Right lobe of liver (tissue), 6 donors: ENCODE measurements around the gene HS6ST3. TPM values are rescaled to one million over a fixed set of nuclear protein-coding genes. Genes with fewer than 3 reads are reported as not detected.

Experiments used
- ATAC-seq, 4 donors: fragments of 200-7000 bp; cut with Tn5 transposase; one replicate each; pipeline ENCODE4 v1.9.1; 2020; ENCODE audit warnings: mild to moderate bottlenecking in 4 of 4, moderate library complexity in 4 of 4
- DNase-seq, 3 donors: peaks; one replicate each; pipeline ENCODE4 v3.0.0-alpha.2; 2020
- H3K27ac ChIP-seq, 3 donors: fragments of 200-600 bp; one replicate each; pipeline ENCODE4 v1.8.0; 2022
- H3K27me3 ChIP-seq, 2 donors: fragments of 200-600 bp; one replicate each; pipeline ENCODE4 v1.8.0; 2022
- H3K36me3 ChIP-seq, 4 donors: fragments of 200-600 bp; sonication (generic) in 1 of 4; one replicate each; pipeline versions ENCODE4 v1.5.1 to v1.8.0; 2017 to 2022; ENCODE audit warnings: control low read depth in 1 of 4
- H3K4me1 ChIP-seq, 4 donors: fragments of 200-600 bp; sonication (generic) in 1 of 4; one replicate each; pipeline versions ENCODE4 v1.5.1 to v1.8.0; 2017 to 2022; ENCODE audit warnings: control low read depth in 1 of 4
- H3K4me3 ChIP-seq, 3 donors: fragments of 200-600 bp; one replicate each; pipeline ENCODE4 v1.8.0; 2022
- H3K9me3 ChIP-seq, 4 donors: fragments of 200-600 bp; sonication (generic) in 1 of 4; one replicate each; pipeline versions ENCODE4 v1.5.1 to v1.8.0; 2017 to 2022; ENCODE audit warnings: control low read depth in 1 of 4
- POLR2A ChIP-seq: fragments of 450-650 bp; IDR thresholded peaks from one replicate; pipeline ENCODE4 v1.6.1; 2017; ENCODE audit warnings: antibody characterized with exemption, mild to moderate bottlenecking
- WGBS: methylation state at CpG from one replicate; pipeline ENCODE4 v1.1.6; 2018; ENCODE audit warnings: low coverage, low lambda C conversion rate; ENCODE audit not compliant: insufficient coverage; ENCODE audit errors: missing lambda C conversion rate; 5-methylcytosine and 5-hydroxymethylcytosine counted together
- intact Hi-C, 2 donors: fragments of 100-400 bp; cut with DNase I; formaldehyde crosslinking; loops; one replicate each; pipeline versions ENCODE4 v1.11.2 to v1.14.1; 2022
- total RNA-seq, 6 experiments: library from RNA; depleted of rRNA in 2 of 6; stranded (reverse); fragments of >200 nt in 2 of 6; fragmentation: NEBNext Ultra II Directional in 3 of 6; extraction: Animal tissue kit (Norgen Biotek cat#: 25700) in 3 of 6; gene quantifications; one replicate each; pipeline versions ENCODE4 v1.1.0 to v1.2.4, GENCODE V29; 2016 to 2023
- TF ChIP-seq, protein P1 (sequence below), 4 donors: fragments of 200-600 bp in 3 of 4; fragments of 450-650 bp in 1 of 4; IDR thresholded peaks; one replicate each; pipeline versions ENCODE4 v1.5.1 to v1.8.0; 2016 to 2022; ENCODE audit warnings: antibody characterized with exemption in 4 of 4, mild to moderate bottlenecking in 2 of 4
- donor health status: DM: no; HTN: yes; CAD: no.
- donor health status: DM: no; HTN: no; CAD: no.
- donor health status: DM: no; HTN: no; CAD: no.
- donor health status: DM: no; HTN: yes; CAD: no.
- donor health status: DM: no; HTN: yes; CAD: no.

The HS6ST3 gene
- total RNA-seq, 6 experiments from 2014 or later: not detected

DNA sequence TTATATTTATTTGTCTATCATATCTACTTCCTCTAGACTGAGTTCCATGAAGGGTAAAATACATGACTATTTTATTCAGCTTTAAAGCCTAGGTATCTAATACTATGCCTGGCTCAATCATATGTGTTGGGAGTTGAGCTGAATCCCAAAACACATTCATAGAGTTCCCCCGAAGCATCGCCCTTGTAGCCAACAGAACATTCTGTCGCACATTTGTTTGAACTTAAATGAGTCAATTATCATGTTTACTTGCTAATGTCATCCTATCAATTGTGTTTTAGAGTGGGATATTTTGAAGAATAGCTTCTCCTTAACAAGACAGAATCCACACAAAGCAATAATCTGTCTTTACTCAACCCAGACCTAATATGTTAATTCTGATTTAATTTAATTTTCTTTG, 252.4 kb downstream of the HS6ST3 start:
- DNase-seq (no peak), ATAC-seq (no peak)
- intact Hi-C loops: no loop called here
- Histone ChIP-seq H3K36me3 (no peaks in the 10 kb centered on the region), H3K4me1 (no peaks in the 10 kb centered on the region), H3K27me3 (no peaks in the 10 kb centered on the region), H3K4me3 (no peak overlapping the region), H3K9me3 (no peaks in the 10 kb centered on the region), H3K27ac (no peak overlapping the region)
- WGBS: 92% methylated on average over 3 of the region's 3 CpGs
- TF ChIP-seq, protein P1, sequence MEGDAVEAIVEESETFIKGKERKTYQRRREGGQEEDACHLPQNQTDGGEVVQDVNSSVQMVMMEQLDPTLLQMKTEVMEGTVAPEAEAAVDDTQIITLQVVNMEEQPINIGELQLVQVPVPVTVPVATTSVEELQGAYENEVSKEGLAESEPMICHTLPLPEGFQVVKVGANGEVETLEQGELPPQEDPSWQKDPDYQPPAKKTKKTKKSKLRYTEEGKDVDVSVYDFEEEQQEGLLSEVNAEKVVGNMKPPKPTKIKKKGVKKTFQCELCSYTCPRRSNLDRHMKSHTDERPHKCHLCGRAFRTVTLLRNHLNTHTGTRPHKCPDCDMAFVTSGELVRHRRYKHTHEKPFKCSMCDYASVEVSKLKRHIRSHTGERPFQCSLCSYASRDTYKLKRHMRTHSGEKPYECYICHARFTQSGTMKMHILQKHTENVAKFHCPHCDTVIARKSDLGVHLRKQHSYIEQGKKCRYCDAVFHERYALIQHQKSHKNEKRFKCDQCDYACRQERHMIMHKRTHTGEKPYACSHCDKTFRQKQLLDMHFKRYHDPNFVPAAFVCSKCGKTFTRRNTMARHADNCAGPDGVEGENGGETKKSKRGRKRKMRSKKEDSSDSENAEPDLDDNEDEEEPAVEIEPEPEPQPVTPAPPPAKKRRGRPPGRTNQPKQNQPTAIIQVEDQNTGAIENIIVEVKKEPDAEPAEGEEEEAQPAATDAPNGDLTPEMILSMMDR (IDR thresholded peaks at IDR 0.05): no peak
- TF ChIP-seq POLR2A: no peak

DNA sequence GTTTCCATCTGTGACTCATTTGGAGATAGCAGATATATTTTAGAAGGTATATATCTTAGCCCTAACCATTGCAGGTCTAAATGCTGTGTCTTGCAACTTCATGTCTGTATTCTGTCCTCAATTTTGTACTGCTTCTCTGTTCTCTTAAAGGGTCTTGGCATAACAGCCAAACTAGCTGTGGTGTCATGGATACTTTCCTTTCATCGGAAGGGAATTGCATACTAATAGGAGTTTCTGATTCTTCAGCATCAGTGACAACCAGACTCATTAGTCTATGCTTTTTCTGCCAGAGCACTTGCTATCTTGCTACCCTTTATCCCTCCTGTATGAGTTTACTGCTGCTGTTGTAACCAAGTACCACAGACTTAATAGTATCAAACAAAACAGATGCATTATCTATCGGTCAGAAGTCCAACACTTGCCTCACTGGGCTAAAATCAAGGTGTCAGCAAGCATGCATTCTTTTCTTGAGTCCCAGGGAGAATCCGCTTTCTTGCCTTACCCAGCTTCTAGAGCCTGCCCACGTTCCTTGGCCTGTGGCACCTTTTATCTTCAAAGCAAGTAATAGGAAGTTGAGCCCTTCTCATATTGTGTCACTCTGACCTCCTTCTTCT, 253.1 kb downstream of the HS6ST3 start:
- 66% methylated on average over 4 of the region's 4 CpGs for WGBS
- H3K4me3 ChIP-seq: no peak overlapping the region
- H3K36me3 ChIP-seq: no peaks in the 10 kb centered on the region
- DNase-seq: no peak
- ATAC-seq: no peak
- no peak for TF ChIP-seq POLR2A
- TF ChIP-seq, protein P1 (IDR thresholded peaks at IDR 0.05): no peak
- intact Hi-C loops: no loop called here
- H3K9me3 ChIP-seq: no peaks in the 10 kb centered on the region
- H3K27me3 ChIP-seq: no peaks in the 10 kb centered on the region
- no peak overlapping the region for H3K27ac ChIP-seq
- H3K4me1 ChIP-seq: no peaks in the 10 kb centered on the region

DNA sequence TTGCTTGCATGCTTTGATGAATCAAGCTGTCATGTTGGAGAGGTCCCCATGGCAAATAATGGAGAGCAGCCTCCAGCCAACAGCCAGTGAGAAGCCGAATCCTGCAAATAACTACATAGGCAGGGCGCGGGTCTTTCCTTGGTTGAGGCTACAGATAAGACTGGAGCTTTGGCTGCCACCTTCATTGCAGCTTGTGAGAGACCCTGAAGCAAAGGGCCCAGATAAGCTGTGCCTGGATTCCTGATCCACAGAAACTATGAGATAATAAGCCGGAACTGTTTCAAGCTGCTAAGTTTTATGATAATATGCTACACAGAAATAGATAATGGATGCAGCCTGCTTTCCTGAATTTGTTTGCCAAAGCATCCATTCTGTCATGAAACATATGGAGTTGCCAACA, 257.0 kb downstream of the HS6ST3 start:
- Histone ChIP-seq H3K9me3 (no peaks in the 10 kb centered on the region), H3K4me1 (no peaks in the 10 kb centered on the region), H3K4me3 (no peak overlapping the region), H3K27me3 (no peaks in the 10 kb centered on the region), H3K36me3 (no peaks in the 10 kb centered on the region), H3K27ac (no peak overlapping the region)
- ATAC-seq (no peak), DNase-seq (no peak)
- intact Hi-C loops: no loop called here
- TF ChIP-seq, protein P1 (IDR thresholded peaks at IDR 0.05): no peak
- TF ChIP-seq POLR2A: no peak
- WGBS: 48% methylated on average over 3 of the region's 4 CpGs

DNA sequence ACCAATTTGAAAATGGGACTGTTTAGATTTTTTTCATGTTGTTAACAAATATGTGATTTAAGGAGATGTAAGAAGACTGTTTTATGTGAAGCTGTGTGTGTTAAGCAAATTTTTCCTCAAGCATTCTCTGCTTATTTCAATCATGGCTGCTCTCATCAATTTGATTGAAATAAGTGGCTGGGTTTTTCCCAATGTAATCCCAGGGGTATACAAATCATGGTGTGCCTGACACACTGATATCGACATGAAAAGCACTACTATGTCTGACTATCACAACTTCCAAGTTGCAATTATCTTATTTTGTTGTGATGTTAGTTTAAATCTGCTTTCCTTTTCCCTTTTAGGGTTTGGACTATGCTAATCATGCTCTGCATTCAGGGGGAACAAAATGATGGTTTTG, 283.7 kb downstream of the HS6ST3 start:
- Histone ChIP-seq H3K36me3 (no peaks in the 10 kb centered on the region), H3K4me1 (no peaks in the 10 kb centered on the region), H3K27ac (no peak overlapping the region), H3K4me3 (no peak overlapping the region), H3K9me3 (no peaks in the 10 kb centered on the region), H3K27me3 (no peaks in the 10 kb centered on the region)
- 69% methylated on average over 1 of the region's 1 CpG for WGBS
- intact Hi-C loops: no loop called here
- DNase-seq: no peak
- no peak for ATAC-seq
- TF ChIP-seq POLR2A: no peak
- TF ChIP-seq, protein P1 (IDR thresholded peaks at IDR 0.05): no peak

GRCh38 chr13:96377835-96378234, 287.9 kb downstream of the HS6ST3 start:
- Histone ChIP-seq H3K27ac (no peak overlapping the region), H3K4me3 (no peak overlapping the region), H3K9me3 (no peaks in the 10 kb centered on the region), H3K27me3 (no peaks in the 10 kb centered on the region), H3K36me3 (no peaks in the 10 kb centered on the region), H3K4me1 (no peaks in the 10 kb centered on the region)
- TF ChIP-seq, protein P1 (IDR thresholded peaks at IDR 0.05): no peak
- TF ChIP-seq POLR2A: no peak
- 78% methylated on average over 3 of the region's 3 CpGs for WGBS
- intact Hi-C loops: no loop called here
- ATAC-seq (no peak), DNase-seq (no peak)
